Glomerular endothelial cell (primary cell): ENCODE results near the gene DSC1. TPM values are rescaled to one million over a fixed set of nuclear protein-coding genes. Genes with fewer than 3 reads are reported as not detected.

Experiments
- DNase-seq: peaks from one replicate; pipeline ENCODE4 v3.0.0-alpha.2; 2011; ENCODE audit warnings: low read depth, low spot score; ENCODE audit errors: extremely low read depth
- total RNA-seq: library from RNA; depleted of rRNA; stranded (reverse); fragments of >200 nt; gene quantifications from 2 replicates; pipeline ENCODE4 v1.2.3, GENCODE V29; 2015

Gene DSC1, protein sequence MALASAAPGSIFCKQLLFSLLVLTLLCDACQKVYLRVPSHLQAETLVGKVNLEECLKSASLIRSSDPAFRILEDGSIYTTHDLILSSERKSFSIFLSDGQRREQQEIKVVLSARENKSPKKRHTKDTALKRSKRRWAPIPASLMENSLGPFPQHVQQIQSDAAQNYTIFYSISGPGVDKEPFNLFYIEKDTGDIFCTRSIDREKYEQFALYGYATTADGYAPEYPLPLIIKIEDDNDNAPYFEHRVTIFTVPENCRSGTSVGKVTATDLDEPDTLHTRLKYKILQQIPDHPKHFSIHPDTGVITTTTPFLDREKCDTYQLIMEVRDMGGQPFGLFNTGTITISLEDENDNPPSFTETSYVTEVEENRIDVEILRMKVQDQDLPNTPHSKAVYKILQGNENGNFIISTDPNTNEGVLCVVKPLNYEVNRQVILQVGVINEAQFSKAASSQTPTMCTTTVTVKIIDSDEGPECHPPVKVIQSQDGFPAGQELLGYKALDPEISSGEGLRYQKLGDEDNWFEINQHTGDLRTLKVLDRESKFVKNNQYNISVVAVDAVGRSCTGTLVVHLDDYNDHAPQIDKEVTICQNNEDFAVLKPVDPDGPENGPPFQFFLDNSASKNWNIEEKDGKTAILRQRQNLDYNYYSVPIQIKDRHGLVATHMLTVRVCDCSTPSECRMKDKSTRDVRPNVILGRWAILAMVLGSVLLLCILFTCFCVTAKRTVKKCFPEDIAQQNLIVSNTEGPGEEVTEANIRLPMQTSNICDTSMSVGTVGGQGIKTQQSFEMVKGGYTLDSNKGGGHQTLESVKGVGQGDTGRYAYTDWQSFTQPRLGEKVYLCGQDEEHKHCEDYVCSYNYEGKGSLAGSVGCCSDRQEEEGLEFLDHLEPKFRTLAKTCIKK
- not detected in 2 replicates for total RNA-seq

DNA sequence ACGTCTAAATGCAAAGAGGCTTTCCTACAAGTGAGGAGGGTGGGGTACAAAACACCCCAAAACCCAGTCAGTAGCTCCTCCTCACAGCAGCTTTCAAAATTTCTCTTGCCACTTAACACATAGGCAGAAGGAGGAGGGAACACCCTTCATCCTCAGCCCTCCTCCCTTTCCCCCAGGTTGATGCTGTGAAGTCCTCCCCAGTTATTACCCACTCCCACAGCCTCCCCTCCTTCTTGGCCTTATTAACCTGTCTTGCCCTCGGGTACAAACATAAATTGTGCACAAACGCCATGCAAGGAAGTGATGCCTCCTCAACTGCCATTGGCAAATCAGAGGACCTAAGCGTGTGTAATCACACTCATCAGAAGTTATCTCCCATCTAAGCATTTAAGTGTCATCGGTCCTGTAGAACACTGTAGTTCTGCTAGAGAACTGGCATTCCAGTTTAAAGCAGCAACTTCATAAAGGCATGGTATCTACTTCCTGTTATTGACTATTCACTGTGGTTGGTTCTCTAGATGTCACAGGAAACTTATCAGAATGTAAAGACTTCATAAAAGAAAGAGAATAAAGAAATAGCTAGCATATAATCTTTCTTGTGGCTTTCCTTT, at the start of gene DSC1:
Gene DSC1 (minus strand): TSS at position 32 of the 611 bp plus-strand sequence. CDS start 262 bp downstream, outside the sequence.
- DNase-seq: no peak

DNA sequence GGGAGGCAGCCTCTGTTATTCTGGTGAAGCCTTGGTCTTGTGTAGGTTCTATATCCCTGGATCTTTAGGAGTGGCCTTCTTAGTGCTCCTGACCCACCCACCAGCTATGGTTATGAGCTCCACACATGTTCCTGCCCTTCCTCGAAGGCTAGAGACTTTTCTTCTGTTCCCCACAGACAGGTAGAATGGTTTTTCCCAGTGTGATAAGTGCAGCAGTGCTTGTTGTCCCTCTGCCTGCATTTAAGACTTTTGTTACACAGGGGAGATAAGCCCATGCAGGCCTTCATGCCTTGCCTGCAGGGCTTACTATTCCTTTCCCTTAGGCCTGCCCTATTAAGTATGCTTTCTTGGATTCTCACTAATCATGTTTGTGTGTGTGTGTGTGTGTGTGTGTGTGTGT, 48.4 kb upstream of the DSC1 start:
- DNase-seq: no peak

DNA sequence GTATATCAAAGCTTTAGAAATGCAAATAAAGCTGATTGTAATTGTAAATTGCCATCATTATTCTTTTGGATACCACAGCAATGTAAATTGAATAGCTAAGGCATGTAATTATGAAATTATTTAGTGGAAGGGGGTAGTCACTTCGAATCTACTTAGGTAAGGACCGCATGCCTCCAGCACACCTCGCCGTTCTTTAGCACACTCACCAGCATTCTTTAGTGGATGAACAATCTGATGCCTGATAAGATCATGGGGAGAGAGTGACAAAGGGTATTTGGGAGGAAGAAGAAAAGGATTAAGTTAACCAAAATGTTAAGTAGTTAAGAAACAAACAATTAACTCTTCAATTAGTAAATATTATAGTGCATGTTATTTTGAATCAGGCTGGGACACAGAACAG, 46.4 kb upstream of the DSC1 start:
- DNase-seq: no peak

DNA sequence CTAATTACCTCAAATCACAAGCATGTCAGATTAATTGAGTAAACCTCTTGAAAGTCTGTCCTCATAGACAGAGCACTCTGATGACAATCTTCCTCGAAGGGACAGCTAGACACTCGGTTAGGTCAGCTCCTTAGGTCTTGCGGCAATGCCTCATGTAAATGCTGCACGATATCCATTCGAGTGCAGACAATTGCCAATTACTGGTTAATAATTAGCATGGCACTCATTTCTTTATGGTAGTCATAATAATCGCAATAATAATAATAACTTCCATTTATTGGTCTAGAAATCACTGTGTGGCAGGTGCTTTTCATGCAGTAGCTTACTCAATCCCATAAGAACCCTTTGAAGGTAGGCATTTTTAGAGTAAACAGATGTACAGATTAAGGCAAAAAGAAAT, 44.7 kb upstream of the DSC1 start:
- DNase-seq: no peak

DNA sequence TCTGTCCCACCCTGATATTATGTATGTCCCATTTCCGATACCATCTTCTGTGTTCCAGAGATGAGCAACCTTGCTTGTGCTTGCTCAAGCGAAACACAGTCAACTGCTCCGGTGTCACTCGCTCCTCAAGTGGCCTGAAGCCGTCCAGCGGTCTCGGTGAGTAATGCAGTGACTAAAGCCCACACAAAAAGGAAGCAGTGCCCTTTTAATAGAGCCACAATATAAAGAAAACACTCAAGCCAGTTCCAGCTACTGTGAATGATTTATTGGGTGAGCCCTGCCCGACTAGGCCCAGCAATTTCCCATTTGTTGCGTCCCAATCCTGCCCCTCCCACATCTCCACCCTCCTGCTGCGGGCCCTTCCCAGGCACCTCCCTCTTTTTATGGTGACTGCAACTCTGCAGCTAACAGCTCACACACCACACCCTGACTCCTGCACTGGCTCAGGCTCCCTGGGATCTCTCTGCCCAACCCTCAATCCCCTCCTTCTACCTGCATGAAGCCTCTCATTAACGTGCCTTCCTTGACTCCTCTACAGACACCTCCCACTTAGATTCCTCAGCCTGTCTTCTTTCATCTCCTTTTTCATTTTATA, 44.2 kb upstream of the DSC1 start:
- DNase-seq: no peak

DNA sequence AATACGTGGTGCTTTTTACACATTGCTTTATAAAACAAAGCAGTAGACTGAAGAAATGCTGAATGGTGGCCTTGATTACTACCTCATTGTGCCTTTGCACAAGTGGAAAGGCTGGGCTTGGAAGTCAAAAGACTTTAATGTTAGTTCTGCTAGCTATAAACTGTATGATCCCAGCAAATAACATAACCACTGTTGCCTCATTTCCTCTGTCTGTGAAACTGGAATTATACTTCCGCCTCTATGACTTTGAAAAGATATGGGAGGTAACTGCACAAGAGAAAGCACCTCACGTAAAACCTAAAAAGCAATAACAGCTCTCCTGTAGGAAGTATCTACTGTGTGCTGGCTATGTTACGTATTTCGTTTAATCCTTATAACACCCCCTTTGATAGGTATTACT, 43.4 kb upstream of the DSC1 start:
- DNase-seq: no peak

DNA sequence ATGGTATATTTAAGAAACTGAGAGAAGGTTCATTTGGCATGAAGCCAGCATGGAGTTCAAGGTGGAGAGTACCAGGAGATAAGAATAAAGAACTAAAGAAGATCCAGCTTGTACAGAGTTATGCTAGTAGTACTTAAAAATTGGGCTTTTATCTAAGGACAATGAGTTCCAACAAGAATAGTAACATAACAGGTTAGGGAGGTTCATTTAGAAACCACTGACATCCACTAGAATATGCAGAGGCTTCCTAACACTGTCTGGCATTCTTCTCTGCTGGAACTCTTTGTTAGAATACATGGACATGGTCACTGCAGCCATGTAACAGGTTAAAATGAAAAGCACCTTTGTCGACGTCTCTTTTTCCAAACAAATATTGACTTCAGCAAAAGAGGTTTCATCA, 42.6 kb upstream of the DSC1 start:
- no peak for DNase-seq

DNA sequence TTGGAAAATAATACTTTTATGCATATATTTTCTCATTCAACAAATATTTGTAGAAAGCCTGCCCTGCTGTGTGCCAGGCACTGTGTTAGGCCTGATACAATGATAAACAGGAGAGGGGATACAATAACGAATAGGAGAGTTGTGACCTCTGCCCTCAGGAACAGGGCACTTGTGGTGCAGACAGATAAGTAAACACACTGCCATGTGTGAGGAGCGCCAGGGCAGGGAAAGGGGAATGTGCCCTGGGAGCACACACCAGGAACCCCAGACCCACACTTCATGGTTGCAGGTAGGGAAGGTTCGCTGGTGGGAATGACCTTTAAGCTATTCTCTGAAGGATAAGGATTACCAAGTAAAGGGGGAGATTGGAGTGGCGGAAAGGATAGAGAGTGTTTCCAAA, 42.2 kb upstream of the DSC1 start:
- DNase-seq: no peak

DNA sequence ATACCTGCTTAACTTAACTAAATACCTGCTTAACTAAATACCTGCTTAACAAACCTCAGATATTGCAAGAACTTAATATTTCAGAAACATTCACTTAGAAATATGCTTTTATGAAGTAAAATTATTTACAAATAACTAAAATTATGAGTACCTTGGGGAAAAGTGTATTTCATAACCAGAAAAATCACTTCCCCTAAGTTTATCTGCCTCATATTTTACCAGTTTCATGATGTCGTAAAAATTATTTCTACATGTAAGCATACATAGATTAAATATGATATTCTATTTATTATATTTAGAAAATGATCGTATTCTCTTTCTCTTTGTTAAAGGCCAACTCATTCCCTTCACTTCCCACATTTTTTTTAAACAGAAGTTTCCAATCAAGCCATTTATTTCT, 41.5 kb upstream of the DSC1 start:
- DNase-seq: no peak

DNA sequence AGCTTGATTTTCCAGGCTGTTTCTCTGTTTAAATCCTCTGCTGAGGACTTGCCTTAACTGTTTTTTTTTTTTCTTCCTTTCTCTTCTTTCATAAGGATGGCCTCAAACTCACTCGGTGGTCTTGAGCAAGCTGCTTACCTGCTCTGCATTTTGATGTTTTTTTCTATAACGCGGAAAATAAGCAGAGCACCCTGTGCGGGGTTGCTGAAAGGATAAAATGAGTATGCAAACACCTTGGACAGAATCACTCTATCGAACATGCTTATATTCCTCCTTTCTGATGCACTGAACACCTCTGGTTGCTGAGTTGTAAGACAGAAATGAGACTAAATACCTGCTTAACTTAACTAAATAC, 41.1 kb upstream of the DSC1 start:
- no peak for DNase-seq

DNA sequence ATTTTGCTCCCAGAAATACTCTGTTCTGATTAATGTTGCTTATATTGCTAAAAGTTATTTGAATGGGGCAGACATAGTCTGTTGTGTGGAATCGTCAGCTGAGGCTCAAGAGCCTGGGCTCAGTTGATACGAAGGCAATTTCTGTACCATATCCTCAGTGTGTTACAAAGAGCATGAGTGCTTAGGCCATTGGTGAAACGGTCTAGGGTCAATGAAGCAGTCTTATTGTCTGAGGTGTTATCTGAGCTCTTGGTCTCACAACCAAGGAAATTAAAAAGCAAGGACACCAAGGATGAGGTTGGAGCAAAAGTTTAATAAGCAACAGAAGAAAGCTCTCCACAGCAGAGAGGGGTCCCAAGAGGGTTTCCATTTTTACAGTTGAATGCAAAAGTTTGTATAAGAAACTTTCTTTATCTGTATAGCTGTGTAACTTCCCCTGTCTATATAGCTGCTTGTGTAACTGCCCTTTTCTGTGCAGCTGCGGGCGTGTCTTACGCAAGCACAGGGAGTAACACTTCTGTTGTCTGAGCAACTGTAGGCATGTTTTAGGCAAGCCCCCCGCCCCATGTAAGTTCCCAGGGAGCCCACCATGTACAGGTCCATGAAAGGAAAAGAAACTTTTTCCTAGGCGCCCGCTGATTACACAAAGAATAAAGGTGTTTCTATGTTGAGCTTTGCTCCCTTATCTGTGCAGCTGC, 40.6 kb upstream of the DSC1 start:
- no peak for DNase-seq

DNA sequence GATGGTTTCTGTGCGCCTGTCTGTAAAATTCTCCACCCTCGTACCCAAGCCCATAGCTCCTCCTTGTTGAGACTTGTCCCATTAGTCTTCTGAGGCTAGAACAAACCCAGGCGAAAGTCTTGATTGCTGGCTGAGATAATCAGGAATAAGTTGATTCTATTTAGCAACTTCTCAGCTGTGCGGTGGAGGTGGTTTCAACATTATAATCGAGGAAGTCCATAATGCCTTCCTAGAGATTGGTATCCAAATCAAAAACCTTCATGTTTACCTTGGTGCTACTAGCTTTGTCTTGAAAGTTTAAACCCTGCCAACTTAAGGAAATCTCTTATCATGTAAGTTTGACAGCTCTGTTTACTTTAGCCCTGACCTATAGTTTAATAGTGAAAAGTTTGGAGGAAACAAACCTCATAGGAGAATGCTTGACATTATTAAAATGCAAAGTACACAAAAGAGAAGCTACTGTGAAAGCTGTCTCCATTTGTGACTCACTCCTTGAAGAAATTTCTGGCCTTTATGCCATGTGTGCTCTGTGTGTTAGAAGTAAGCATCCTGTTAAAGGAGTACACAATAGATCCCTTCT, 36.6 kb upstream of the DSC1 start:
- no peak for DNase-seq

DNA sequence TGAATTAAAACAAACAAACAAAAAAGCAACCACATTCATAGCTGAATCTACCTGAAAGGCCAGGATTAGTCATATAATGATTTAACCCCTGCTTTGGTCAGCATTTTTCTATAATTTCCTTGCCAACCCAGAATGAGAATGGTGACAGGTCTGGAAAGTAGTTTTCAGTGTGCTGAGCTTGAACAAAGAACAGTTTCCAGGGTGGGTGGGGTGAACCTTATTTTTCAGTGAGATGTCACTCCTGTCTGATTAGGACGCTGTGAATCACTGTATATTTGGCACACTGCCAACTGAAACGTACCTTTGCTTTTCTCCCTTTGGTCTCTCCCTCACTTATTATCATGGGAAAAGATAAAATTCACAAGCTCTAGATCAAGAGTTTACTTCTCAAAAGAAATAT, 35.0 kb upstream of the DSC1 start:
- no peak for DNase-seq

DNA sequence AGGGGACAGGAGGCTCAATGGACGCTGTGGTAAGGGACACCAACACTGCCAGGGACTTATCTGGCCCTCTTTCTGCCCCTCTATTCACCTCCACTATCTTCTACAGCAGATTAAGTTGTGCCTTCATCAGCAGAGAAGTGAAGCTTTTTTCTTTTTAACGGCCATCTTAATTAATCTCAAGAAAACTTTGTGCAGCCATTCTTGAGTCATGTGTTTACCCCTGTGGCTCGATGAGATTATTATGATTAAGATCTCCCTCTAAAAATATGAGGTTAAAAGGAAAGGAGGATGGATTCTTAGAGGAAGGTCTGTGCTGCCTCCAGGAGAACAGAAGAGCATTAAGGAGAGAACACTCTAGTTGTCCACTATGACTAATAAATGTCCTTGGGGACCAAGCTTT, 32.4 kb upstream of the DSC1 start:
- DNase-seq: no peak

DNA sequence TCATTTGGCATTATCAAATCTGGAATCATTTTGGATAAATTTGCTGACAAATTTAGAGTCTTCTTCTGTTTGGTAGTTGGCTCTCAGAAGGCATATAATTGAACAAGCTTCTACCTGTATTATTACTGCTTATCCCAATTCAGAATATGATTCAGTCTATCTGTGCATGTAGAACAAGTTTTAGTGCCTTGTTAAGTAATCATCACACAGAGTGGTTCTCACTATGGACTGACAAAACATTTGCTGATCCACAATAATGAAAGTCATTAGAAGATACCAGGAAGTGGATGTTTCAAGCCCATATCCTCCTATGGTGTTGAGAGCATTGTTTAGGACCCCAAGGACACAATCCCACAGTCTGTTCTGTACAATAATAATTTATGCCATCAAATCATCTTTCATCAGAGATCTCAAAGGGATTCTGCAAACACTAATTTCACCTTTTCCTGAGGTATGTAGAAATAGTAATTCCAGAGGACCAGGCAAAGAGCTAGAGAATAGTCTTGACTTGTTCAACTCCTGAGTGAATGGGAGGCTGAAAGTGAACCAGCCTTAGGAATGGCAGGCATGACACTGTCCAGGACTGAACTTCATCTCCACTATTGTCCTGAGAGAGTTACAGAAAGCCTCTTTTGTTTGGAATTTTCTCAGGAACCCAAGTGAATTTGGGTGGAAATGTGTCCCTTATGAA, 29.6 kb upstream of the DSC1 start:
- no peak for DNase-seq

DNA sequence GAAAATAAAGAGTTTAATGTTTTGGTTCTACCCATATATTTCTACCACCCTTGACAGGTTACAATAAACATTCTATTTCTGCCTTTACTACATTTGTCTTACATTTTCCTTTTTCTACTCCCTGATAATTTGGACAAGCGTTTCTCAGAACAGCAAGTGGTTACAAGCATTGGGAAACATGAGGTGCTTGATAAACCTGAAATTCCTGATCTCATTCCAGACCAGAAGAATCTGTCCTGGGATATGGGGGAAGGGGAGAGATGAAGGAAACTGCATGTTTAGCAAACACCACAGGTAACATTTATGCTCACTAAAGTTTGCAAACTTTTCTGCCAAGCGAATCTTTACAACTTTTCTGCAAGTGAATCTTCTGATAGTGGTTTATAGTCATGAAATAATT, 28.3 kb upstream of the DSC1 start:
- DNase-seq: no peak

DNA sequence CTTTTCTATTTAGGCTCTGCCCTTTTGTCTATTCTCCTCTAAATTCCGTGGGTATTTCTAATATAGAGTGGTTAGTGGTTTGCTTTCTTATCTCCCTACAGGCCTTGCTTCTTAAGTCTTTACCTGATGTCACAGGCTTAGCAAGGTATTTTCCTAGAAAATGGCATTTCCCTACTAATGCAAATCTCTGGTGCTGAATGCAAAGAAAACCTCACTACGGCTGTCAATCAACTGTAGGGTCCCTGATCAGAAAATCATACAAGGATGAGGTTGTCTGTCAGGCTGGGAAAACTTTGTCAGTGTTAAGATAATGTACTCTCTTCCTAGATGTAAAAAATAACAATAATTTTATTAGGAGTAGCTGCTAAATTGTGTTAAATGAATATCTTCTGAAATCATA, 27.1 kb upstream of the DSC1 start:
- DNase-seq: no peak

DNA sequence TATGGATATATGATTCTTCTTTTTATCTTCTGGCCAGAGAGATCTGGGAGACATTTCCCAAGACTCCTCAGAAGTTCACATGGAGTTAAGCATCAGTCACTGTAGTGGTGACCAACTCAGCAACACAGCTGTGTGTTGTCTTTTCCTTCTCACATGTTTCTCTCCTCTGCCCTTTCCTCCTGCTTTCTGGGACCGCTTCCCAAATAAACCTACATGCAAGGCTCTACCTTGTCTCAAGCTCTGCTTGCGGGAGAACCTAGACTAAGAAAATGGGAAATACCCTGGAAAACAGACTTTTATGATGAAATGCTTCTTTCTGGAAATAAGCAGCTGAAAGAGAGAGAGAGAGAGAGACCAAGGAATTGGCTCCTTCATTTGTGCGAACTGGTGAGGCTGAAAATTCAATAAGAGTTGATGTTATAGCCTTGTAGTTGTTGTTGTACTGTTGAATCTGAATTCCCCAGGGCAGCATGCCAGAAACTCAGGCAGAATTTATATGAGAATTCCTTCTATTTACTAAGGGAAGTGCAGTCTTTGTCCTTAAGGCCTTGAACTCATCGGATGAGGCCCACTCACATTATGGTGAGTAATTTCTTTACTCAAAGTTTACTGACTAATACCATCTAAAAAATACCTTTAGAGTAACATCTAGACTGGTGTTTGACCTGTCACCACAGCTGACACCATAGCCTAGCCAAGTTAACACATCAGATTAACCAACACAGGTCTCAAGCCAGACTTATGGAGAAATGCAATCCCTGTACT, 22.7 kb upstream of the DSC1 start:
- no peak for DNase-seq

DNA sequence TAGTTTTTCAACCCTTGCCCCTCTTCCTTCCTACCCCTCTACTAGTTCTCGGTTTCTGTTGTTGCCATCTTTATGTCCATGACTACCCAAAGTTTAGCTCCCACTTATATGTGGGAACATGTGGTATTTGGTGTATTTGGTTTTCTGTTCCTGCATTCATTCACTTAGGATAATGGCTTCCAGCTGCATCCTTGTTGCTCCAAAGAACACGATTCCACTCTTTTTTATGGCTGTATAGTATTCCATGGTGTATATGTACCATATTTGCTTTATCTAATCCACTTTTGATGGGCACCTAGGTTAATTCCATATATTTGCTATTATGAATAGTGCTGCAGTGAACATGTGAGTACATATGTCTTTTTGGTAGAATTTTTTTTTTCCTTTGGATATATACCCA, 20.6 kb upstream of the DSC1 start:
- DNase-seq: no peak
